Measurements from ENCODE around the gene TMEM132D.

- TF ChIP-seq CTCF (IDR thresholded peaks at IDR 0.05) (no peak), POLR2A (IDR thresholded peaks at IDR 0.05) (no peak), EP300 (IDR thresholded peaks at IDR 0.05) (no peak), POLR2AphosphoS5 (IDR thresholded peaks at IDR 0.05) (no peak)
These were observed 344.0 kb downstream of the TMEM132D start for GRCh38 chr12:129559776-129560175.

Measured in gastroesophageal sphincter (tissue), 3 donors.